ENCODE data around the gene KIAA0825. TPM values are rescaled to one million over a fixed set of nuclear protein-coding genes. Genes with fewer than 3 reads are reported as not detected.

Gene KIAA0825
- polyA plus RNA-seq, 1 of the 3 experiments (the other 2 are of a cell fraction): 0.61 TPM

GRCh38 chr5:94312298-94312697, 306.1 kb downstream of the KIAA0825 start:
- Histone ChIP-seq H3K4me1 (ENCODE audit: control insufficient read depth in 1 of 2, insufficient read depth in 2 of 2, low read depth in 1 of 2, low read length in 1 of 2) (peaks cover 0 to 5% of the 10 kb centered on the region in 2 experiments; a peak in 1 of 4 replicates), H3K4me3 (ENCODE audit: low read depth in 2 of 2, low read length in 1 of 2) (no peak overlapping the region), H3K9ac (no peak overlapping the region), H3K36me3 (replicated peaks in 1 of 2; ENCODE audit: control insufficient read depth in 1 of 2, insufficient read depth in 2 of 2, low read length in 1 of 2) (no peaks in the 10 kb centered on the region), H3F3A (replicated peaks; ENCODE audit: insufficient read depth) (no peaks in the 10 kb centered on the region), H3K27me3 (ENCODE audit: insufficient read depth) (no peaks in the 10 kb centered on the region), H2AFZ (ENCODE audit: low read depth) (no peak overlapping the region), H3K27ac (ENCODE audit: low read depth in 2 of 2, low read length in 1 of 2) (no peak overlapping the region), H3K79me2 (ENCODE audit: insufficient read depth) (no peaks in the 10 kb centered on the region), H4K20me1 (ENCODE audit: insufficient read depth) (no peaks in the 10 kb centered on the region), H3K4me2 (no peak overlapping the region), H3K9me3 (no peaks in the 10 kb centered on the region), H3K9me2 (no peaks in the 10 kb centered on the region)
- POLR2A ChIA-PET: no interaction called here
- no peak for DNase-seq
- no peak for TF ChIP-seq RAD21 (IDR thresholded peaks at IDR 0.05; ENCODE audit: low read length)
- no peak for TF ChIP-seq CTCF (IDR thresholded peaks at IDR 0.05)
- TF ChIP-seq ZBTB33 (IDR thresholded peaks at IDR 0.05; ENCODE audit: borderline replicate concordance, low read depth): no peak
- no peak for TF ChIP-seq TEAD4 (IDR thresholded peaks at IDR 0.05; ENCODE audit: borderline replicate concordance, insufficient read depth)
- TF ChIP-seq CHD2 (IDR thresholded peaks at IDR 0.05; ENCODE audit: low read length, partially characterized antibody): no peak
- no peak for TF ChIP-seq USF1 (IDR thresholded peaks at IDR 0.05; ENCODE audit: borderline replicate concordance, low read depth)
- TF ChIP-seq FOXM1 (IDR thresholded peaks at IDR 0.05; ENCODE audit: low read depth): no peak
- TF ChIP-seq IRF3 (IDR thresholded peaks at IDR 0.05; ENCODE audit: low read depth, low read length): no peak
- no peak for TF ChIP-seq USF2 (IDR thresholded peaks at IDR 0.05; ENCODE audit: borderline replicate concordance, low read depth, low read length)
- no peak for TF ChIP-seq SIN3A (IDR thresholded peaks at IDR 0.05; ENCODE audit: borderline replicate concordance, low read depth, low read length)
- CTCF ChIA-PET: no interaction called here
- WGBS (ENCODE audit: low lambda C conversion rate): 91% methylated on average over 5 of the region's 5 CpGs
